HG03039 (cell line): ENCODE measurements around the gene IRGC.
"Not testable (repeated sequence)": the region's sequence is repeated elsewhere in the genome, so short reads cannot be mapped to it uniquely, and the experiment has no call there.

ENCODE experiments used
- ATAC-seq: cut with Tn5 transposase; IDR thresholded peaks from one replicate; pipeline ENCODE4 v1.9.1; 2021; ENCODE audit warnings: mild to moderate bottlenecking, moderate library complexity; ENCODE audit not compliant: unreplicated experiment

Gene IRGC, protein sequence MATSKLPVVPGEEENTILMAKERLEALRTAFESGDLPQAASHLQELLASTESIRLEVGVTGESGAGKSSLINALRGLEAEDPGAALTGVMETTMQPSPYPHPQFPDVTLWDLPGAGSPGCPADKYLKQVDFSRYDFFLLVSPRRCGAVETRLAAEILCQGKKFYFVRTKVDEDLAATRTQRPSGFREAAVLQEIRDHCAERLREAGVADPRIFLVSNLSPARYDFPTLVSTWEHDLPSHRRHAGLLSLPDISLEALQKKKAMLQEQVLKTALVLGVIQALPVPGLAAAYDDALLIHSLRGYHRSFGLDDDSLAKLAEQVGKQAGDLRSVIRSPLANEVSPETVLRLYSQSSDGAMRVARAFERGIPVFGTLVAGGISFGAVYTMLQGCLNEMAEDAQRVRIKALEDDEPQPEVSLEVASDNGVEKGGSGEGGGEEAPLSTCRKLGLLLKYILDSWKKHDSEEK

DNA sequence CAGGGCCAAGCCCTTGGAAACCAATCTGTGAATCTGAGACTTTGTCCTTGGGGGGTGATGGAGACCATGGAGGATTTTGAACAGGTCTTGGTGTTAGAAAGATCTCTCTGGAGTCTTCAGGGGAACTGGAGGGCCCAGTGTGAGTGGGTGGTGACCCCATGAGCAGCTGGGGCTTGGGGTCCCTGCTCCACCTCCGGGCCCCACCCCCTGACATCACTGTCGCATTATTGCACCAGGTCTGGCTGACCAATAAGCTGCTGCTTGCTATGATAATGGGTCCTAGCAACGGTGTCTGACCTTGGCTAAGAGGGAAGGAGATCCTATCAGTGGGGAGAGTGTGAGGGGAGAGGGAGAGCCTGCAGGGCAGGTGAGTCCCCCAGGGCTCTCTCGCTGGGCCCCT, at the start of gene IRGC:
Gene IRGC (plus strand): TSS at position 301 of the 400 bp plus-strand sequence. CDS start 2,483 bp downstream, outside the sequence.
- ATAC-seq: no peak

DNA sequence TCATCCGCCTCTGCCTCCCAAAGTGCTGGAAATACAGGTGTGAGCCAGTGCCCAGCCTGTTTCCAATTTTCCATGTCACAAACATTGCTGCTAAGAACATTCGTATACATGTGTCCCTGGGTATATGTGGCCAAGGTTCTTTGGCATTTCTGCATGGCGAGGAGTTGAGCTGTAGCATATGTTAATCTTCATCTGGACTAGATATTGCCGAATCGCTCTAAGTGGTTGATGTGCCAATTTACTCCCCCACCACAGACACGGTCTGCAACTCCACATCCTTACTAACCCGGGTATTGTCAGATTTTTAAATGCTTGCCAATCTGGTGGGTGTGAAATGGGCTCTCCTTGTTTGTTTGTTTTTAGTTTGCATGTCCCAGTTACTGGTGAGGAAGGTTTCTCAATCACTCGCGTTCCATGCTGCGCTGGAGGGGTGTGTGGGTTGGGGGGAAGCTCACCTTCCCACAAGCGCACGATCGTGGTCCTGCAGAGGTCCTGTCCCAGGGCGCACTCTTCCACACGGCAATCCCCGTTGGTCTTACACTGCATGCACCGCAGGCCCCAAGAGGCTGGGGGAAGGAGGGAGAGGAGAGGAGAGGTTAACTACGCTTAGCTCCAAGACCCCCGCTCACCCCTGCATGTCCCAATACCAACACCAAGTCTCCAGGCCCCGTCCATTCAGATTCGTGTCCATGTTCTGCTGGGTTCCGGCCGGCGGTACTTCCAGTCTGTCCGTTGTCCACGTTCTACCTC, 48.6 kb upstream of the IRGC start:
- no peak for ATAC-seq

DNA sequence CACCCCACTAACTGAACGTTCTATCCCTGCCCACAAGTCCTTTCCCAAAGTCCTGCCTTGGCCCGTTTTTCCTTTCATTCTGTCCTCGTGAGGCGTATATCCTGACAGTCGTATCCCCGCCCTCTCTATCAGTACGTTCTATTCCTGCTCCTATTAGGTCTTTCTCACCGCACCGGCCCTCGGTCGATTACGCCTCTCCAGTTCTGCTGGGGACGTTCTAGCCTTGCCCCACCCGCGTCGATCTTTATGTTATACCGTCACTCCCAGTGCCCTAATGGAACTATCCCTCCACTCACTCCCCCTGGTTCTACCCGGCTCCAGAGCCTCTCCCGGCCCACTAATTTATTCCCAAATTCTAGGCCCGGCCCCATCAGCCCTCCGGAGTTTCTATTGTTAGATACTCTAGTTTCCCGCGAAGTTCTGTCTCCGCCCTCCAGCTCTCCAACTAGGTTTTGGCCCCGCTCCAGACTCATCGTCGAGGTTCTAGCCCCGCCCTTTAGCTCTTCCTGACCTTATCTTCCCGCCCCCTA, 47.9 kb upstream of the IRGC start:
- no peak for ATAC-seq

DNA sequence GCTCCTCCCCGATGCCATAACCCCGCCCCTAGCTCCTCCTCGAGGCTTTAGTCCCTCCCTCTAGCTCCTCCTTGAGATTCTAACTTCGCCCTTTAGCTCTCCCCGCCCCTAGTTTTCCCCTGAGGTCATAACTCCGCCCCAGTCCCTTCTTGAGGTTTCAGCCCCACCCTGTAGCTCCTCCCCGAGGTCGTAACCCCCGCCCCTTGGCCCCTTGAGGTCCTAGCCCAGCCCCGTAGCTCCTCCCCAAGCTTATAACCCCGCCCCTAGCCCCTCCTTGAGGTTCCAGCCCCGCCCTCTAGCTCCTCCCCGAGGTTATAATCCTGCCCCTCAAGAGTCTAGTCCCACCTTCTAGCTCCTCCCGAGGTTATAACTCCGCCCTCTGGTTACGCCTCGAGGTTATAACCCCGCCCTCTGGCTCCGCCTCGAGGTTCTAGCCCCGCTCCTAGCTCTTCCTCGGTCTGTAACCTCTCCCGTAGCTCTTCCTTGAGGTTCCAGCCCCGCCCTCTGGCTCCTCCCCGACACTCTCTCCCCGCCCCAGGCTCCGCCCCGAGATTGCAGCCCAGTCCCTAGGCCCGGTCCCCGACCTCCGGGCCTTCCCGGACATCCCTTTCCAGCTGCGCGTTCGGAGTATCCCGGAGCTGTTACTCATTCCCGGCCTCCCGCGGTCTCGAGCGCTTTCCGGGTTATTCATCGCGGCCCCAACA, 47.3 kb upstream of the IRGC start:
- ATAC-seq: peak; percentile 85

DNA sequence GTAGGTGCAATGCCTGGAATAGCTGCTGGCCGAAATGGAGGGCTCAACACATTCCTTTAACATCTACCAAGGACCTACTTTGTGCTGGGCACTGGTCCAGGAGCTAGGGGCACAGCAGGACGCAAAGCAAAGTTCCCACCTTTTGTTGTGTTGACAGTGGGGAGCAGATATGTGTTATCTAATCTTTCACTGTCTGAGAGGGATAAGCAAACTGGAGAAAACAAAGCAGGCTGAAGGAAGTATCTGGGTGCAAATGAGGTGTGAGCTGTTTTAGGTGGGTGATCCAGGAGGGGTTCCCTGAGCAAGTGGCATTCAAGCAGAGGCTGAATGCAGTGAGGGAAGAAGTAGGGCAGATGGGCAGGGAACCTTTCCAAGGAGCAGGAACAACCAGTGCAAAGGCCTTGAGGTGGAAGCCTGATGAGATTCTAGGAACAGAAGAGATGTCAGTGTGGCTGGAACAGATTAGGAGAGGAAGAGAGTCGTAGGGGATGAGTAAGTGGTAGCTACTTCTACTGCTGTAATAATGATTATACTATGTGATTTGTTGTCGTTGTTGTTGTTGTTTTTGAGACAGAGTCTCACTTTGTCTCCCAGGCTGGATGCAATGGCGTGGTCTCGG, 43.7 kb upstream of the IRGC start:
- no peak for ATAC-seq

DNA sequence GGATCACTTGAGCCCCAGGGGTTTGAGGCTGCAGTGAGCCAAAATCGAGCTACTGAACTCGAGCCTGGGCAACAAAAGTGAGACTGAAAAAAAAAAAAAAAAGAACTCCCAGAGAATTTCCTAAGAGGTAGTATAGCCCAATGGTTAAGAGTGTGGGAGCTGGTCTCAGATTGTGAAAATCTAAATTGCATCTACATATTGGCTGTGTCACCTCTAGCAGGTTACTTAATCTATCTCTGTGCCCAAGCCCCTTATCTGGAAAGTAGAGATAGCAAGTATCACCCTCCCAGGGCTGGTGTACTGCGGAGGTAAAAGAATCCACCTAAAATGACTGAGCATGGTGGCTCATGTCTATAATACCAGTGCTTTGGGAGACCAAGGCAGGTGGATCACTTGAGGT, 42.2 kb upstream of the IRGC start:
- no peak for ATAC-seq

DNA sequence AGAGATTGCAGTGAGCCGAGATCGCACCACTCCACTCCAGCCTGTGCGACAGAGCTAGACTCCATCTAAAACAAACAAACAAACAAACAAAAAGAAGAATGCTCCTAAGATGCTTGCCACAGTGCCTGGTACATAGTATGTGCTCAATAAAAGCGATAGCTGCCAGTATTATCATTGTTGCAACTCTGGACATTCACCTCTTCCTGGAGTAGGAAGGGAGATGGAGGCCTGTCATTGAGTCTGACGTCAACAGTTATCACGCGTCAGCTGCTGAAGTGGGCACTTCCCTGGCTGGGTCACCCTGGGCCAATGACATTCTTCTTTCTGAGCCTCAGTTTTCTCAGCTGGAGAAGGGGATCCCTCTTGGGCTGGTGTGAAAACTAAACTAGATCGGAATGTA, 41.7 kb upstream of the IRGC start:
- ATAC-seq: no peak

DNA sequence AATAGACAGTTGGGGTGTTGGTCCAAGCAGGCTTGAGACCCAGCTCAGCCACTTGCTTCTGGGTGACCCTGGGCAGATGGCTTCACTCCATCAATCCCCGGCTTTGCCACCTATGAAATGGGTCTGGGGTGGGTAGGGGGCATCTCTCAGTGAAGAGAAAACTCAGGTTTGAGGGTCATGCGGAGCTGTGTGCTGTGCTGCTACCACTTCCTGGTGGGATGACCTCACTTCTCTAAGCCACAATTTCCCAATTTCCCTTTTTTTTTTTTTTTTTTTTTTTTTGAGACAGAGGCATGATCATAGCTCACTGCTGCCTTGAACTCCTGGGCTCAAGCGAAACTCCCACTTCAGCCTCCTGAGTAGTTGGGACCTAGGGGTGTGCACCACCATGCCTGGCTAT, 41.3 kb upstream of the IRGC start:
- no peak for ATAC-seq

DNA sequence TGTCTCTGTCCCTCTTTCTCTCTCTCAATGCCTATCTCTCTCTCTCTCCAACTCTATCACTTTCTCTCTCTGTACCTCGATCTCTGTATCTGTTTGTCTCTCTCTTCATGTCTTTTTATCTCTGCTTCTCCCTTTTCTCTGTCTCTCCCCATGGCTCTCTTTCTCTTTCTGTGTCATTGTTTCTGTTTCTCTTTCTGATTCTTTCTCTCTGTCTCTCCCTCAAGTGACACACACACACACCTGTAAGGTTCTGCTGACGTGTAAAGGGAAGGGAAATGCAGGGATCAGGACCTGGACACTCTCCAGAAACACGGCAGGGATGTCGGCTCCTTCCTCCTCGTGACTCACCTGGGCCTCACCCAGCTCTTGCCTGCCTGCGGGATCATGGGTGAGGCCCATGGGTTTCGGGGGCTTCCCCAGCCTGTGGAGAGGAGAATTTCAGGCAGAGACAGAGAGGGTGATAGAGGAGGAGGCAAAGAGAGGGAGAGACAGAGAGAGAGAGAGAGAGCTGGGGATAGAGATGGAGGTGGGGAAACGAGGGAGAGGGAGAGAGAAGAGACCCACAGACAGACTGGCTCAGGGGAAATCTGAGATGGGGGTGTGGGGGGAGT, 40.5 kb upstream of the IRGC start:
- no peak for ATAC-seq

DNA sequence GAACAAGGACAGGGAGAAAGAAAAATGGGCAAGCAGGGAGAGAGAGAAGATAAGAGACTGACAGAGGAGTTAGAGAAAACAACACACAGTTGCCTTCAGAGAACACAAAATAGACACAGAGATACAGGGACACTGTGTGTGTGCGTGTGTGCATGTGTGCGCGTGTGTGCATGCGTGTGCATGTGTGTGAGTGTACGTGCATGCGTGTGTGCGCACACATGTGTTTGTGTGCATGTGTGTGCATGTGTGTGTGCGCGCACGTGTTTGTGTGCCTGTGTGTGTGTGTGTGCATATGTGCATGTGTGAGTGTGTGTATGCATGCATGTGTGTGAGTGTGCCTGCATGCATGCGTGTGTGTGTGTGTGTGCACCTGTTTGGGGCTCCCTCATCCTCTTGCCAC, 40.0 kb upstream of the IRGC start:
- ATAC-seq: no peak

DNA sequence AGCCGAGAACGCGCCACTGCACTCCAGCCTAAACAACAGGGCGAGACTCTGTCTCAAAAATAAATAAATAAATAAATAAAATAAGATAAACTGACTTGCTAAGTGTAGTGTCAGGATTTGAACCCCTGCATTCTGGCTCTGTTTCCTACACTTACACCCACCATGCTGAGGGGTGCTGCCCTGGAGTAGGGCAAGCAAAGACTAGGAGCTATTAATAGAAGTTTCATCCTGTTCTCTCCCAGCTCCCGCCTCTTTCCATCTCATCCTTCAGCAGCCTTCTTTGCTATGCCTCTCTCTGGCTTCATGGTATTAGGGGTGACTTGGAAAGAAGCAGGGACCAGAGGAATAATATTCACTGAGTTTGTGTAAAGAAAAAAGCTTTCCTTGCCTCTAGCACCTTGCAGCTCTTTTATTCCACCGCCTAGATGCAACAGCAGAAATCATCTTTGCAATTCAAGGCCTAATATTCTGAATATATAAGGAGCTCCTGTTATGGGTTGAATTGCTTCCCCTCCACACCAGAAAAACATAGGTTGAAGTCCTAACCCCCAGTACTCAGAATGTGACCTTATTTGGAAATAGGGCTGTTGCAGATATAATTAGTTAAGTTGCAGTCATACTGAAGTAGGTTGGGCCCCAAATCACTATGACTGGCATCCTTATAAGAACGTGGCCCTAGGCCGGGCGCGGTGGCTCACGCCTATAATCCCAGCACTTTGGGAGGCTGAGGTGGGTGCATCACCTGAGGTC, 37.2 kb upstream of the IRGC start:
- ATAC-seq: no peak

DNA sequence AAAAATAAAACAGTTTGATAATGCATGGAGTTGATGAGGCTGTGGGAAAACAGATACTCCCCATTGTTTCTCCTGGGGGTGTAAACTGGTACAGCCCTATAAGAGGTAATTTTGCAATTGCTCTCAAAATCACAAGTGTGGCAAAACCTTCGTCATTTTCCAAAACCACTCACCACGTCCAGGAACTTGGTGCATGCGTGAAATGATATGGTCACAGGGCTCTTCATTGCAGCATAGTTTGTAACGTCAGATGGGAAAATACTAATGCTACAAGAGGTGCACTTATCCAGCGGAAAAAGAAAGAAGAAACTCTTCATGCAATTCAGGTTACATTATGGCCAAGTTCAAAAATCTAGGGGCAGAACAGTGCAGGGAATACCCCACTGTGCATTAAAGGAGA, 34.1 kb upstream of the IRGC start:
- no peak for ATAC-seq

DNA sequence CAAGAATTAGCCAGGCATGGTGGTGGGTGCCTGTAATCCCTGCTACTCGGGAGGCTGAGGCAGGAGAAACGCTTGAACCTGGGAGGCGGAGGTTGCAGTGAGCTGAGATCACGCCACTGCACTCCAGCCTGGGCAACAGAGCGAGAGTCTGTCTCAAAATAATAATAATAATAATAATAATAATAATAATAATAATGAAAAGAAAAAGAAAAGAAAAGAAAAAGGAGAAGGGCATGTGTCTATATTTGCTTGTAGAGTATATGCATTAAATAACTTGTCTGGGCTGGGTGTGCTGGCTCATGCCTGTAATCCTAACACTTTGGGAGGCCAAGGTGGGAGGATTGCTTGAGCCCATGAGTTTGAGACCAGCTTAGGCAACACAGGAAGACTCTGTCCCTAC, 33.6 kb upstream of the IRGC start:
- not testable (repeated sequence) for ATAC-seq

DNA sequence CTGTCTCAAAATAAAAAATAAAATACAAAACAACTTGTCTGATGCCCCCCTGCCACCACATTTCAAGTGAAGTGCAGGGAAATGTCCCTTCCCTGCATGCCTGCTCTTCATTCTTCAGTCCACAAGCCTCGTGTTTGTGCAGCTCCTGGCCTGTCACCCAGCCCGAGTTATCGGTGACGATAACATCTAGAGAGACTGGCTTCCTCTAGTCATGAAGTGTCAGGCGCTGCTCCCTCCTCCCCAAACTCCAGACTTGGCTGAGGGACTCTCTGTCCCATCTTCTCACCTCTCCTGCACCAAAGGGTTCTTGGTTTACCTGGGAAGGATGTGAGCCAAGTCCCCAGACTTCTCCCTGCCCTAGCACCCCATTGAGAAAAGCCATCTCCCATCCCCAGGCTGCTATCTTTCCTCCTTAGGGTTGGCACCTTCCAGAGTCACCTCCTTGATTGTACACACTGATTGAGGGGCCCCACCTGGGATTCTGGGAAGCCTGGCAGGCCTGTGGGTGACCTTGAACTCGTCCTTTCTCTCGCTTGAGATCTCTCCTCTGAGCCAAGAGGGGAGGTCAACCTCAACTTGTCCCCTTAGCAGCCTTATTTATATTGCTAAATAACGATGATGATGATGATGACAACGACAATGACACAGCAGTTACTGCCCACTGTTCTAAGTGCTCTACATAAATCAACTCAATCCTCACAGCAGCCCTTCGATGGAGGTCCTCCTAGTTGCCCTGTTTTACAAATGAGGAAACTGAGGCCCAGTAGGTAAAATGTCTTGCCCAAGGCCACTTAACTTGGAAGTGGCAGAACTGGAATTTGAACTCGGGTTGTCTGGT, 32.8 kb upstream of the IRGC start:
- ATAC-seq: no peak

DNA sequence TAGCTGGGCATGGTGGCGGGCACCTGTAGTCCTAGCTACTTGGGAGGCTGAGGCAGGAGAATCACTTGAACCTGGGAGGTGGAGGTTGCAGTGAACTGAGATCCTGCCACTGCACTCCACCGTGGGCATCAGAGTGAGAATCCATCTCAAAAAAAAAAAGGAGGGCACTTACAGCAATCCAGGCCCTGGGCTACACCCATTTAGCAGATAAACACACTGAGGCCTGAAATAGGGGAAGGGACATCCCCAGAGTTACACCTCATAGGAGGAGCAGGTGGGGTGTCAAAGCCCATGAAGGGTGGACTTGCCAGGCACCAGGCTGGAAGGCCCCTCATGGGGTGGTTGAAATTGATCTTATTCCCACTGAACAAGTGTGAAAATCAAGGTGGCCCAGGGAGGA, 32.0 kb upstream of the IRGC start:
- no peak for ATAC-seq

DNA sequence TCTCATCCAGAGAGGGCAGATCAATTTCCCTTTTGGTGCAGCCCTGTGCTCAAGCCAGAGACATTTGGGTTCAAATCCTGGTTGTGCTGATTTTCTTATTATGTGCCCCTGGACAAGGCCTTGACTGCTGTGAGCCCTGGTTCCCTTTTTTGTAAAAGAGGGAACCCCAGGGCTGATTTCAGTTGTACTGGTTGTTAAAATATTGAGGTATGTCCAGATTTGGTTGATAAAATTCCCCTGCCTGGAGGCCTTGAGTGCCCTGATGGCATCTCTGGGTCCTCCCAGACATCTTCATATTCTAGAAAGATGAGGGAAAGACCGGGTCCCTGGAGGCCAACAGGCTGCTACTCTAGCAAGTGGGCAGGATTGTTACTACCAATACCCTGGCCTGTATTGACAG, 31.6 kb upstream of the IRGC start:
- ATAC-seq: no peak

DNA sequence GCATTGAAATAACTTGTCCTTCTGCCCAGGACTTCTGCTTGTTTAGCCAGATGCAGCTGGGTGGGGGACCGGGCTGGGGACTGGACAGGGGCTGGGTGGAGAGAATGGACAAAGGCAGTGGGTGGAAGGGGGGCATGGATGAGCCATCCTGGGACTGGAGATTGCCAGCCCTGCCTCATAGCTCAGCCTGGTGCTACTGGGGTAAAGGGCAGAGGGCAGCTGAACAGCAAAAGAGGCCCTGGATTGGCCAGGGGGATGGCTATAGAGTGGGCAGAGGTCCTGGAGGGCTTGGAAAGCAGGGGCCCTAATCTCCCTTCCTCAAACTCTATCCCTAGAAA, 28.2 kb upstream of the IRGC start:
- ATAC-seq: no peak

DNA sequence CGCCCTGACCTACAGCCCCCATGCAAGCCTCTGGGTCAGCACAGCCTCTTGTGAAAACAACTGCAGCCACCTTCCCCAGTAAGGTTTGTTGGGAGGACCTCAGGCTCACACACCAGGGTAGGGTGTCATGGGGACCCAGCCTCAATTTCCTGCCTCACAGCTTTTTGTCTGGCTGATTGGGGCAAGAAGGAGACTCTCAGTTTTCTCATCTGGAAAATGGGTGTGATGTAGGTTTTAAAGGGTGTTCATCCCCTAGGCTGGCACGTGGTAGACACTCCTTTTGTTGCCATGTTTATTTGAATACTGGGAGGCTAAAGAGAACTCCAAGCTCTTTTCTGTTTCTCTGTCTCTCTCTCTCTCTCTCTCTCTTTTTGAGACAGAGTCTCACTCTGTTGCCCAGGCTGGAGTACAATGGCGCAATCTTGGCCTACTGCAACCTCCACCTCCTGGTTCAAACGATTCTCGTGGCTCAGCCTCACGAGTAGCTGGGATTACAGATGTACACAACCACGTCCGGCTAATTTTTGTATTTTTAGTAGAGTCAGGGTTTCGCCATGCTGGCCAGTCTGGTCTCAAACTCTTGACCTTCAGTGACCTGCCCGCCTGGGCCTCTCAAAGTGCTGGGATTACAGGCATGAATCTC, 27.7 kb upstream of the IRGC start:
- no peak for ATAC-seq

DNA sequence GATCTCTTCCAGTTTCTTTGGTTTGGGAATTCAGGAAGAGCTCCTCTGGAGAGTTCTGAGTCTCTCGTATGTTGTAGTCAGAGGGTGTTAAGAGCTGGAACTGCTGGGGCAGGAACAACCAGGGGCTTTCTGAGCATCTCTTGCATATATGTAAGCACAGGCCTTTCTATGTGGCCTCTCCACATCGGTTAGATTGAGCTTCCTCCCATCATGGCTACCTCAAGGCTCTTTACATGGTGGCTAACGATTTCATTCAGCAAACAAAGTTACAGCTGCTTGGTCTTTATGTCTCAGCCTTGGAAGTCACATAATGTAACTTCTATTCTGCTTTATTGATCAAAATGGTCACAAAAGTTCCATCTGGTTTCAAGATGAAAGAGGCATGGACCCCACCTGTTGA, 25.4 kb upstream of the IRGC start:
- no peak for ATAC-seq
